DMS153 treated with DMSO at 0.1 percent for 48 hours (cell line): ENCODE results near the gene DIPK1B.
A peak's percentile ranks its signal among the peaks of the same experiment; 100 is the strongest.

Experiments
- DNase-seq: peaks from one replicate; lab custom pipeline; 2025; ENCODE audit not compliant: unreplicated experiment; lab: John Stamatoyannopoulos, UW

The DIPK1B gene

GRCh38 chr9:136686794-136687711 is 25.3 kb upstream of the DIPK1B start, which contains the start of gene AGPAT2:
Gene AGPAT2, minus strand, starts transcription at chr9:136687457. Its CDS starts 100 bp downstream, at chr9:136687357.
- DNase-seq = peak; percentile 33

GRCh38 chr9:136687721-136688223 is 24.6 kb upstream of the DIPK1B start:
- peak; percentile 33 for DNase-seq

GRCh38 chr9:136688274-136689107 is 23.9 kb upstream of the DIPK1B start:
- no peak for DNase-seq

- DNase-seq = no peak
Measured at GRCh38 chr9:136689108-136689460, 23.3 kb upstream of the DIPK1B start.

GRCh38 chr9:136690104-136690805 is 22.1 kb upstream of the DIPK1B start:
- no peak for DNase-seq

- DNase-seq = peak; percentile 75
Measured at GRCh38 chr9:136690806-136691261, 21.5 kb upstream of the DIPK1B start.

GRCh38 chr9:136691316-136692184 is 20.8 kb upstream of the DIPK1B start:
- DNase-seq = no peak

- DNase-seq = no peak
Measured at GRCh38 chr9:136692185-136693134, 19.9 kb upstream of the DIPK1B start.

- no peak for DNase-seq
Measured at GRCh38 chr9:136693135-136693489, 19.3 kb upstream of the DIPK1B start.

- no peak for DNase-seq
Measured at GRCh38 chr9:136693490-136694162, 18.7 kb upstream of the DIPK1B start.

GRCh38 chr9:136694163-136694871 is 18.1 kb upstream of the DIPK1B start:
- peak; percentile 50 for DNase-seq

GRCh38 chr9:136694872-136695247 is 17.5 kb upstream of the DIPK1B start:
- no peak for DNase-seq

GRCh38 chr9:136695435-136695895 is 16.9 kb upstream of the DIPK1B start:
- peak; percentile 89 for DNase-seq

- peak; percentile 25 for DNase-seq
Measured at GRCh38 chr9:136695955-136696354, 16.4 kb upstream of the DIPK1B start.

- no peak for DNase-seq
Measured at GRCh38 chr9:136696502-136696901, 15.9 kb upstream of the DIPK1B start.

GRCh38 chr9:136697146-136697820 is 15.1 kb upstream of the DIPK1B start:
- DNase-seq = no peak
